Measurements from ENCODE around the gene EYA4. TPM values are rescaled to one million over a fixed set of nuclear protein-coding genes. Genes with fewer than 3 reads are reported as not detected.

Gene EYA4
- total and polyA plus RNA-seq, 2 of the 4 experiments (the other 2 are of a cell fraction) = 5.7 to 11.1 TPM

- H3K79me1 ChIP-seq (ENCODE audit: low read depth in 1 of 2, low read length in 2 of 2) = no peaks in the 10 kb centered on the region
- ChIA-PET POLR2A (ENCODE audit: unreplicated experiment) (no interaction called here), CTCF (no interaction called here)
- H2BK20ac ChIP-seq (ENCODE audit: low read depth, low read length) = no peak overlapping the region
- WGBS, 2 experiments (ENCODE audit: extremely low coverage in 2 of 2, insufficient read length in 1 of 2) = no CpG with 5 or more reads among the region's 2 CpGs
- H4K8ac ChIP-seq (ENCODE audit: low read depth in 2 of 2, low read length in 2 of 2) = no peak overlapping the region
- no peak overlapping the region for H3K56ac ChIP-seq (ENCODE audit: extremely low read depth, insufficient read depth, low read length)
- intact Hi-C loops (cut with micrococcal nuclease) = no loop called here
- no peak overlapping the region for H4K5ac ChIP-seq (ENCODE audit: low read depth, low read length)
- no peak overlapping the region for H2AK5ac ChIP-seq (ENCODE audit: low read depth, low read length)
- no peak overlapping the region for H2BK120ac ChIP-seq (ENCODE audit: low read depth, low read length)
- in situ Hi-C loops (cut with MboI; ENCODE audit: low sequenced_read_pairs) = no loop called here
- H3K4me2 ChIP-seq (ENCODE audit: low read depth, low read length) = no peak overlapping the region
- H3K14ac ChIP-seq (replicated peaks; ENCODE audit: low read depth, low read length) = no peak overlapping the region
- no peak overlapping the region for H3K27ac ChIP-seq (ENCODE audit: insufficient read depth, low read length)
- H2AK9ac ChIP-seq (replicated peaks; ENCODE audit: low read depth, low read length, poor library complexity) = no peak overlapping the region
- dilution Hi-C loops (cut with HindIII; ENCODE audit: low sequenced_read_pairs, unreplicated experiment) = no loop called here
- H3K23ac ChIP-seq (ENCODE audit: low read depth, low read length) = no peak overlapping the region
- peaks cover 3% of the 10 kb centered on the region; the same call in 1 of the 2 replicates for H3K36me3 ChIP-seq (ENCODE audit: control insufficient read depth, insufficient read depth, low read length)
- H3K9ac ChIP-seq (ENCODE audit: low read depth, low read length) = no peak overlapping the region
- no peak overlapping the region for H3K4me3 ChIP-seq (ENCODE audit: insufficient read depth, low read depth, low read length)
- no peak overlapping the region for H2BK15ac ChIP-seq (ENCODE audit: low read depth, low read length)
- H3K4me1 ChIP-seq (ENCODE audit: control insufficient read depth, insufficient read depth, low read length) = no peaks in the 10 kb centered on the region
- H3K18ac ChIP-seq (ENCODE audit: low read depth, low read length) = no peak overlapping the region
- no TSS peak for BruUV-seq (replicated peaks)
- TF ChIP-seq CEBPB (IDR thresholded peaks at IDR 0.05; ENCODE audit: low read depth, low read length) (no peak), RAD21 (IDR thresholded peaks at IDR 0.05; ENCODE audit: low read length) (no peak), MXI1 (IDR thresholded peaks at IDR 0.05; ENCODE audit: borderline replicate concordance, low read depth, low read length) (no peak)
- H4K20me1 ChIP-seq (ENCODE audit: insufficient read depth, low read length) = no peaks in the 10 kb centered on the region
- DNase-seq = no peak
- H2BK5ac ChIP-seq (ENCODE audit: low read depth, low read length, poor library complexity, severe bottlenecking) = no peak overlapping the region
- H3K9me1 ChIP-seq (ENCODE audit: insufficient read depth, low read length) = 0 out of 2 replicates have a peak, but pooled peaks cover 4% of the 10 kb centered on the region
- H3K9me3 ChIP-seq (ENCODE audit: control insufficient read depth, insufficient read depth, low read length) = no peaks in the 10 kb centered on the region
- no peak overlapping the region for H2AFZ ChIP-seq (replicated peaks; ENCODE audit: low read length, poor library complexity)
- no peak overlapping the region for H4K91ac ChIP-seq (ENCODE audit: insufficient read depth, low read depth, low read length)
- H3K27me3 ChIP-seq (ENCODE audit: control insufficient read depth, insufficient read depth, low read length) = no peaks in the 10 kb centered on the region
- no peak overlapping the region for H3K4ac ChIP-seq (ENCODE audit: low read depth, low read length)
- ATAC-seq (ENCODE audit: low read depth) = no peak
These were observed 237.5 kb downstream of the EYA4 start for GRCh38 chr6:133478673-133479072.

Data from IMR-90 (cell line).